C4-2B (cell line): ENCODE measurements around the gene ANKRD1.

Experiments used
- H3K27ac ChIP-seq: fragments of 450-650 bp; 2 replicates; pipeline ENCODE4 v1.5.1; 2017
- CTCF ChIP-seq: fragments of 450-650 bp; conservative IDR thresholded peaks from 2 replicates; pipeline ENCODE4 v1.5.1; 2017; ENCODE audit warnings: mild to moderate bottlenecking
- ZFX ChIP-seq: fragments of 450-650 bp; IDR thresholded peaks from 2 replicates; pipeline ENCODE4 v1.6.1; 2017

Gene ANKRD1

DNA sequence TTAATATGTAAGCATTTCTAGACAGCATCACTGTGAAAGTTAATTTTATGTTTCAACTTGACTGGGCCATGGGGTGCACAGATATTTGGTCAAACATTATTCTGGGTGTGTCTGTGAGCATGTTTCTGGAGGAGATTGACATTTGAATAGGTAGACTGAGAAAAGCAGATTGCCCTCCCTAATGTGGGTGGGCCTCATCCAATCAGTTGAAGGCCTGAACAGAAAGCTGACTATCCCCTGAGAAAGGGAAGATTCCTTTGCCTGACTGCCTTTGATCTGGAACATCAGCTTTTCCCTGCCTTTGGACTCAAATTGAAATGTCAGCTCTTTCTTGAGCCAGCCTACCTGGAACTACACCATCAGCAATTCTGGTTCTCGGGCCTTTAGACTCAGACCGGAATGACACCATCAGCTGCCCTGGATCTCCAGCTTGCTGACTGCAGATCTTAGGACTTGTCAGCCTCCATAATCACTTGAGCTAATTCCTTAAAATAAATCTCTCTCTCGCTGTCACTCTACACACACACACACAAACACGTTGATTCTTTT, 54.8 kb downstream of the ANKRD1 start:
- no peak for TF ChIP-seq ZFX
- TF ChIP-seq CTCF = no peak
- H3K27ac ChIP-seq = no peak overlapping the region

DNA sequence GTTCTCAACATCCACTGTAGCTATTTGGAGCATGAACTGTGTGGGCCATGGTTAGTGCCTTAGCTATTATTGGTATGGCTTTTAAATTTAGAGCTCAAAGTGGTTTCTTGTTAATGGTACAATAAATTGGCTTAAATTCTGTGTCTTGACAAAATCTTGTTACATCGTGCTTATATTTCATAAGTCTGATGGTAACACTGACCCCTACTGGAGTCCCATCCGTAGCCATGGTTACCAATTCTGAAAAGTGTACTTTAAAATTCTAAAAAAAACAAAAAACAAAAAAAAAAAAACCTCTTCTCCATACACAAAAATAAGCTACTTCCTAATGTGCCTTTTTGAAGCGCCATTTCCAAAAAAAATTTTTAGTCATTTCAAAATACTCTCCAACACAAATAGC, 55.5 kb downstream of the ANKRD1 start:
- H3K27ac ChIP-seq = no peak overlapping the region
- TF ChIP-seq ZFX = no peak
- peak; percentile 45 for TF ChIP-seq CTCF

- TF ChIP-seq CTCF (peak; percentile 90), ZFX (no peak)
- H3K27ac ChIP-seq = no peak overlapping the region
Measured at GRCh38 chr10:90862908-90863514, 57.9 kb downstream of the ANKRD1 start.
